Right lung (tissue), 5 donors: ENCODE measurements around the gene FAN1. TPM values are rescaled to one million over a fixed set of nuclear protein-coding genes. Genes with fewer than 3 reads are reported as not detected.

Source experiments
- DNase-seq, 2 donors: peaks; one replicate each; pipeline ENCODE4 v3.0.0-alpha.2; 2013
- polyA plus RNA-seq, 5 donors: library from polyadenylated mRNA; unstranded; fragments of 120-200 nt; gene quantifications; one replicate each; pipeline versions ENCODE4 v1.2.1 to v1.2.3, GENCODE V29; 2013; ENCODE audit warnings: inconsistent platforms in 1 of 5, low replicate concordance in 1 of 5; ENCODE audit not compliant: insufficient read length in 5 of 5, insufficient read depth in 1 of 5

The FAN1 gene
- polyA plus RNA-seq, 5 donors = 25.5 to 38.5 (median 31.0) TPM

DNA sequence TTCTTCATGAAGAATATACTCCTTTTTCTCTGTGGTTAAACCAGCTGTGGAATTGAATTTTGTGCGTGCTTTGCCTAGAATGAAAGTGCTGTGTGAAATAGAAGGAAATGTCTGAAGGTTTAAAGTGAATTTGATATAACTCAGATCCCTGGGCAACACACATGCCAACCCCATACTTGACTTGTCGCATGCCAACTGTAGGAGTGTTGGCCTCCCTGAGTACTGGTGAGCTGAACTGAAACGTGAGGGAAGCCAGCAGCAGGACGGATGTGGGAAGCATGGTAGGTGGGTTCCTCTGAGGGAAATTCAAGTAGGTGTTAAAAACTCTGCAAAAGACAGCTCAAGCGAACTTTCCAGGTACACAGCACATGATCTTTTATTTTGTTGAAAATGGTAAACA, 14.7 kb downstream of the FAN1 start:
- DNase-seq = no peak

DNA sequence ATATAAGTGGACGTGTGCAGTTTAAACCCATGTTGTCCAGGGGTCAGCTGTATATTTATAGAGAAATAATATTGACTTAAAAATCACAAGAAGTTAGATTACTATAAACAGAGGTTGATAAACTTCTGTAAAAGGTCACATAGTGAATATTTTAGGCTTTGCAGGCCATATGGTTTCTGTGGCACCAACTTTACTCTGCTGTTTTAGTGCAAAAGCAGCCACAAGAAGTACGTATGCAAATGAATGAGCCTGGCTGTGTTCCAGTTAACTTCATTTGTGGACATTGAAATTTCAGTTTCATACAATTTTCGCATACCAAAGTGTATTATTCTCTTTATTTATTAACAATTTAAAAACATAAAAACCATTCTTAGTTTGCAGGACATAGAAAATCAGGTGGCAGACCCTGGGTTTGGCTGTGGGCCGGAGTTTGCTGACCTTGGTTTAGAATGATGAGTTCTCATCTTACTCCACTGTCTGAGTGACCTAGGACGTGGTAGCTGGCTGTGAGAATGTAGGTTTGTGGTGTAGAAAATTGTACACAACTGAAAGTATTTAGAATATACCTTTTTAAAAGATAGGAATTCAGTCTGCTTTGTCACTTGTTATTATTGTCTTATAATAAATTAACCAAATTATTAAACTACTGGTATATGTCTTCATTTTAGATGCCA, 16.3 kb downstream of the FAN1 start:
- no peak for DNase-seq

DNA sequence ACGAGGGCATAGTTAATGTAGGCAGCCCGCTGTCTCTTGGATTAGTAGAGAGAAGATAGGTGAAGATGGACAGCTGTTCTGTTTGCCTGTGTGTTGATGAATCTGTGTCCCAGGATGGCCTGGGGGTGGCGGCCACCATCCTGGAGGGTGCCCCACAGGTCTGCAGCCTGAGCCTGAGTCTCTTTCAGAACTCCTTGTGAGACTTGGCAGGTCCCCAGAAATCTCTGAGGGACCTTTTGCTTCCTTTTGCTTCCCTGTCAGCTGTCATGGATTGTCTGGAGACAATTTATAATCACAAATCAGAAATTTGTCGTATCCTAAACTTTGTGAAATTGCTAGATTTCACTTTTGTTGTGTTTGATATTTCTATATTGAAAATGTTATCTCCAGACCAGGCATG, 17.4 kb downstream of the FAN1 start:
- DNase-seq = no peak

DNA sequence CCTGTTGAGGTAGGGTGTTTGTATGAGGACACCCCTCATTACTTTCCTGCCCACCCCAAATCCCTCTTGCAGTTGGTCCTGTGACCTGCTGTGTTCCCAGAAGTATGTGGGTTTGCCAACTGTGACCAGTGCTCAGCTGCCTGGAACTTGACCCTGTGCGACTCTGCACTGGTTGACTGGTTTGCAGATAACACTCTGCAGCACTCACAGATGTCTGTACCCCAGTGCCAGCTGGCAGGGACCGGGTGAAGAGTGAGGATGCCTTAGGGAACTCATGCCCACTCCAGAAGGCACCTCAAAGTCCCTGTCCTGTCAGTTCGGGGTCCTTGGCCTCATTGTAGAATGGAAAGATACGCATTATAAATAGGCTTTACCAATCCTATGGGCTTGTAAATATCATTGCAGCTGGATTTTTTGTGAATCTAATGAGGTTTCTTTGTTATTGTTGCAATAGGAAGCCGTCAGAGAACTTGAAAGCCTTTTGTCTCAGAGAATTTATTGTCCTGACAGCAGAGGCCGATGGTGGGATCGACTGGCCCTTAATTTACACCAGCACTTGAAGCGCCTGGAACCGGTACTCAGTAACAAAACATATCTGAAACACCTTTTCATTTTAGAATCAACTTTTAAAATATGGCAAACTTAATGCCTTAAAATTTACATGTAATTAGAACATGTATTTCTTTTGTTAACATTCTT, 18.2 kb downstream of the FAN1 start:
- DNase-seq = no peak

DNA sequence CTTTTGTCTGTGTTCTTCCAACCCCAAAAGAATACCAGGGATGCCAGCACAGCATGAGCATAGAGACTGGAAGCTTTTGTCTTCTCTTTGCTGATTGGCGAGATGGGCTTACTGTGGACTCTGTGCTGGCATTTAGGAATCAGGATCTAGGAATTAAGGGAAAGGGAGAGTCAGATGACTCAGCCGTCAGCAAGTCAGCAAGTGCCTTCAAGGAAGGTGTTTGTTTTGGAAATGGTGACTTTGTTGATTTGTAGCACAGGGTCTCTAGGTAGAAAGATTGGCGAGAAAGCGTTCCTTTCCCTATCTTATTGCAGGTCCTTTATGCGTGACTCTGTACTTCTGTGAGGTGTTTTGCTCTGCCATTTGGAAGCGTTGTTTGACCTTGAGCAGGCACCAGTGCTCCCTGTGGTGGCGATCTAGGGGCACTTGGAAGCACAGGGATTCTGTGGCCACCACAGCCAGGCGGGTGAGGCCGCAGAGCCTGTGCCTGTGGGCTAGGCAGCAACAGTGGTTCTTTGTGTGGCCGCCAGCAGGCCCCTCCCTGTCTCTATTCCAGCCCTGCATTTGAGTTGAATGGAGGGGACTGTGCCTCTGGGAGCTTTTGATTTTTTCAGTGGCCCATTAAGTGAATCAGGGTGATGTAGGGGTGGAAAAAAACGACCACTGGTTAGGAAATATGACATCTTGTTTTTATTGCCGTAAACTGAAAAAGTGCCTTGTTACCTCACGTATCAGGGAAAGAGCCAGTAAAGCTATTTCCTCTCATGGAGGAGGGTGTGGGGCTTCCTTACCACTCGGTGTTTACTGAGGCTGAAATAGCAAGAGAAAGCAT, 19.0 kb downstream of the FAN1 start:
- DNase-seq = no peak

DNA sequence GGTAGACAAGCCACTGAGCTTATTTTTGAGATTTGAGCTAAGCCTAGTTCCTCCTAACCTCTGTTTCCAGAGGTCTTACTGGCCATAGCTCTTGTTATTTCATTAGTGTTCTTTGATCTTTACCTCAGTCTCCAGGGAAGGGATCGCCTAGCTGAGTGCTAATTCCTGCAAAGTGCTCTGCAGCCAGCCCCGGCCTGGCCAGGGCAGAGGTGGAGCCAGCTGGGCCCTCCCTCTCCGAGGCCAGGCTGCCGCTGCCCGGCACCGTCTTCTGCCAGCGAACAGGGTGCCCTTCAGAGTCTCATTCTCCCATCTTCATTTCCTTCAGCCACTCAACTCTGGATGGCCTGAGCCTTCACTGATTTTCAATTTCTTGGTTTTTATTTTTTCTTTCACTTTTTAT, 19.7 kb downstream of the FAN1 start:
- no peak for DNase-seq

DNA sequence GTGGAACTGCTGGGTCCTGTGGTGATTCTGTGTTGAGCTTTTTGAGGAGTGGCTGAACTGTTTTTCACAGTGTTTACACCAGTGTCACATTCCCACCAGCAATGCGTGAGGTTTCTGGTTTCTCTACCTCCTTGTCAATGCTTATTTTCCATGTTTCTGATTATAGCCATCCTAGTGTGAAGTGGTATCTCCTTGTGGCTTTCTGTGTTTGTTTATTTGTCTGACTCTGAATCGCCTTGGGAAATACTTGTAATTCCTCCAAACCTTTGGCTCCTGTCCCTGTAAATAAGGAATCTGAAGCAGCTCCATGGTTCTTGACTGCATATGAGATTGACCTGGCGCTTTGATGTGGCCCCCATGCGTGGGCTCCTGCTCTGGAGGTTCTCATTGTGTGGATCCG, 20.6 kb downstream of the FAN1 start:
- DNase-seq = no peak

DNA sequence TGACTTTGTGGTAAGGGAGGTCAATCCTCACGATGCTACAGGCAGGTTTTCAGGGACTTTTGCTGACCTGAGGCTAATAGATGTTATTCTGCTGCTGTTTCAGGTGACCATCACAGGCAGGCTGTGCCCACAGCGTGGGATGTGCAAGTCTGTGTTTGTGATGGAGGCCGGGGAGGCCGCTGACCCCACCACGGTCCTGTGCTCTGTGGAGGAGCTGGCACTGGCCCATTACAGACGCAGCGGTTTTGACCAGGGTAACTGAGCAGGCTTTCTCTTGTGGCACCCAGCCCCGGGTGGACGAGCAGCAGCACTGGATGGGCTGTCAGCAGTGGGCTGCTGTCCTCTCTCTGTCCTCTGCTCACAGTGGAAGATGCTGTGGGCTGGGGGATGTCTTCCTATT, 22.0 kb downstream of the FAN1 start:
- no peak for DNase-seq

DNA sequence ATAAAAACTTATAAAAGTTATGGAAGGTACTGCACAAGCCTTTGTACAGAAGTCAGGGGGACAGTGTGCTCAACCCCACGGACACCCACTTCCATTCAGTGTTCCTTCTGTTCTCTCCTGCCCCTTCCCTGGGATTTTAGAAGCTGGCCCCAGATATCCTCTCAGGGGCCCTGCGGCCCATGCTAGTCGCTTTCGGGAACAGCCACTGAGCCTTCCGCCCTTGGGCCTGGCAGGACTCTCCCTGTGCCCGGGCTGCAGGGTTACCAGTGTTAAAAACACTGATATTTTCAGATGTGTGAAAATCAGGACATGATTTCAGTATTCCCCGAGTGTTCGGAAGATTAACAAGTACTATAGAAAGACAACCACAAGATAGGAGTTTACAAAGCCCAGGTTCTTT, 22.4 kb downstream of the FAN1 start:
- no peak for DNase-seq

DNA sequence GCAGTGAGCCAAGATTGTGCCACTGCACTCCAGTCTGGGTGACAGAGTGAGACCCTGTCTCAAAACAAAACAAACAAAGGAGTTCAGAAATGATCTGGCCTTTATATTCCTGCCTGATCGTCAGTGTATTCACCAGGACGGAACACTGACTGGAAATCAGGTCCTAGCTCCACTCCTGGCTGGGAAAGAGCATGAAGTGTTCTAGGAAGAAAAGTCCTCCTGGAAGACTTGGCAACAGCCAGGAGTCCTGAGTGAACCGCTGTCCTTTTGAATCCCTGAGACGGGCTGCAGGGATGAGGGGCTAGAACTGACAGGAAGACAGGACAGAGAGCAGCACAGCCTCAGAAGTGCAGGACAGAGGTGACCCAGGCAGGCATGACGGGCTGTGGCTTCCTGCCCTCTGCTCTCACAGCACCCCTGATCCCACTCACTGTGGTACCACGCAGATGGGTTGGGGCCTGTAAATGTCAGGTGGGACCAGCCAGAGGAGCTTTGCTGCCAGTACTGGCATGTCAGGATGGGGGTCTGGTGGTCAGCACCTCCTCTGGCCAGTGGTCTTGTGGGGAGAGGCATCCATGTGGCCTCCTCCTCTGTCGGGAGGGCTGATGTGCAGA, 23.5 kb downstream of the FAN1 start:
- DNase-seq = no peak

DNA sequence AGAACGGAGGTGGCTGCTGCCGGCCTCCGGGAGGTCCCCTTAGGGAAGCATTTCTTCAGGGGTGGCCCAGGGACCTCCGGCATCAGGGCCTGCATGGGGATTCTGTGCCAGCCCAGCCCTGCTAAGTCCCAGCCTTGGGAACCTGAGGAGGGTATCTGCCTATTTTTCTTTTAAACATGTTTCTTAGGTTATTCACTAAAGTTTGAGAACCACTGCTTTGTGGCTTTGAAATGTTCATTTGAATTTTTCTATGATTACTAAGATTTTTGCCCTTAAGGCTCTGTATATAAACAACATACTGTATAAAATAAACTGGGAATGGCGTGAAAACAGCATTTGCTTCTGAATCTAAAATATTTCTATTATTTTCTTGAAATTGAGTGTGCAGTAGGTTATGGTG, 24.4 kb downstream of the FAN1 start:
- no peak for DNase-seq

DNA sequence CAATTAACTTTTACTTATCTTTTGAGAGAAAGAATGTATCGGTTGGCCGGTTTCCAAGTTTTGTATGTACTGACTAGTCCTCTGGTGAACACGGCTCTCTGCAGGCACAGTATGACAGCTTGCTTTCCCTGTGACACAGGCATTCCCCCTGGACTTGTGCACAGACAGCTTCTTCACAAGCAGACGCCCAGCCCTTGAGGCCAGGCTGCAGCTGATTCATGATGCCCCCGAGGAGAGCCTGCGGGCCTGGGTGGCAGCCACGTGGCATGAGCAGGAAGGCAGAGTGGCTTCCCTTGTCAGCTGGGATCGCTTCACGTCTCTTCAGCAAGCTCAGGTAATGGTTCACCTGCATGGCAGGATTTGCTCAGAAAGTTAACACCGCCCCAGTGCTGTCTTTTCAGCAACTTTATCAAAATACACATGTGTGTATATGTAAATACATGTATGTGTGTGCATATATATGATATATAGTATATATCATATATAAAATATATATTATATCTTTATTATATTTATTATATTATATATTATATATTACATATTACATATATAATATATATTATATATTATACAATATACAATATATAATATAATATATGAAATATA, 25.5 kb downstream of the FAN1 start:
- DNase-seq = no peak

DNA sequence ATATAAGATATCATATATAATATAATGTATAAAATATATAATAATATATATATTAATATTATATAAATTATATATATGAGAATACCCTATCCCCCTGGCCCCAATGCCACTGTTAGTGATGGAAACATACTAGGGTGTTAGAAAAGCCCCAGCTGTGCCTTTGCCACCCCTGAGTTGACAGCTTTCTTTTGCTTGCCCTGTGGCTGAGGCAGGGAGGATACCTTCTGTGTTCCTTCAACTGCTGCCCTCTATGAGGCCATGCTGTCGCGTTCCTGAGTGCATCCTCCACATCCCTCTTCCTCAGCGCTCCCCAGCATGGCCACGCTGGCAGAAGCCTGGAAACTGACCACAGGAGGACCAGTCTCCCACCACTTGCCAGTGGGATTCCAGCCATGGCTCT, 26.3 kb downstream of the FAN1 start:
- DNase-seq = no peak

DNA sequence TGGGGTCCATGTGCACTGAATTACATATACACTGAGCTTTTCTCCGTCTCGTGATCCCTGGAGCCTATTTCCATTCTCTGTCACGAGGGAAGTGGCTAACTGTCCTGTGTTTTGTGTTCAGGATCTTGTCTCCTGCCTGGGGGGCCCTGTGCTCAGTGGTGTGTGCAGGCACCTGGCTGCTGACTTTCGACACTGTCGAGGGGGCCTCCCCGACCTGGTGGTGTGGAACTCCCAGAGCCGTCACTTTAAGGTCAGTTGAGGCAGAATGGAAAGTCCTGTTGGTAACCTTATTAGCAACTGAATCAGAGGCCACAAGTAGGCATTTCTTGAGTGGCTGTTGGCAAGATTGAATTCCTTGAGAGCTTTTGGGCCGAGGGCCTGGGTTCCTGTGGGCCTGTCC, 26.7 kb downstream of the FAN1 start:
- no peak for DNase-seq

DNA sequence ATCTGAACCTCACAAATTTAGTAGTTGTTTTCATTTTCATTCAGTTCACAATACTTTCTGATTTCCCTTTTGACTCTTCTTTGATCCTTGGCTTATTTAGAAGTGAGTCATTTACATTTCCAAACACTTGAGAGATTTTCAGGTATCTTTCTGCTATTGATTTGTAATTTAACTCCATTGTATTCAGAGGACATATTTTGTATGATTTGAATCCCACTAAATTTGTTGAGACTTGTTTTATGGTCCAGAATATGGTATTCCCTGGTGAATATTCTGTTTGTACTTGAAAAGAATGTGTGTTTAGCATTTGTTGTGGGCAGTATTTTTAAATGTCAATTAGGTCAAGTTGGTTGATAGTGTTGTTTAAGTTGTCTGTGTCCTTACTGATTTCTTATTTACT, 29.6 kb downstream of the FAN1 start:
- DNase-seq = no peak

DNA sequence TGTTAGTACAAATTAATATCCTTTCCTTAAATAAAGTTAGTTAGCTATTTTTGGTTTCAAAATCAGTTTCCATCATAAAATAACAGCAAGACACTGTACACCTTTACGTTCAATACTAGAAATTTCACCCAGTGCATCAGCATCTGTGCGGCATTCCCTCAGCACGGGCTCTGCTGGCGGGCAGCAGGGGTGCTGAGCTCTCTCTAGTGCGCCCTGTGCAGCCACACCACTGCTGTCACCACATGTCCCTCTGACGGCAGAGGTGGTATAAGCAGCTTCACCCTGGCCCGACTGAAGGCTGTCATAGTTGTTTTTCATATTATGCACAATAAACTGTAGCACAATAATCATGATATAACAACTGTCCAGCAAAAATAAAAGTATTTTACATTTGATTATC, 35.4 kb downstream of the FAN1 start:
- DNase-seq = no peak

DNA sequence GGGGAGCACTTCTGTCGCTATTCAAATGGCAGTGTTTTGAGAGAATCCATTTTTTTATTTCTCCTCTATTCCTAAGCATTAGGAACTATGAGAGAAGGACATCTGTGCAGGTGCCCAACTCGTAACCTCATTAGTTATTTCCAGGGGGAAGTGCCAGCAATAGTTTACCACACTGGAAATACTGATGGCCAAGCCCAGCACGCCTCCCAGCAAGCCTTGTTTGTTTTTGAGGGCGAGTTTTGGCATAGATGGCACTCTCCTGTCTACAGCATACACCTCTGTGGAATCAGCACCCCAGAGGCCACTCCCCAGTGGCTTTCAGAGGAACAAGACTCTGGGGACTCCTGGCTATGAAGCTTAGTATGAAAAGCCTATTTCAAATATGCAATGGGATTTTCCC, 36.6 kb downstream of the FAN1 start:
- DNase-seq = no peak

DNA sequence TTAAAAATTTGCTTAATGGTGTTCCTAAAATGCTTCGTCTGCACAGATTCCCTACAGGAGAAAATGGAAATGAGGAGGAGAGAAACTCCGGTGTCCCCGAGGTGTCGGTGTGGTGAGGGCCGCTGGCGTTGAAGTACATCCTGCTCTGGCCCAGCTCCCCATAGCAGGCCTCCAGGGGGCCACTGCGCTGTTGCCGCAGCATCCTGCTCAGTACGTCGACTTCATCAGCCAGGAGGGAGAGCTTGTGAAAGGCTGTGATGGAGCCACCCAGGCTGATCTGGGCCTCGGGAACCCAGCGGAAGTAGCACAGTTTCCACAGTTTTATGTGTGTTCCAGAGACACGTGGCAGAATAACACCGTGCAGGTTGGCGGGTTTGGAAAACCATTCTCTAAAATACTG, 37.8 kb downstream of the FAN1 start:
- DNase-seq = no peak

DNA sequence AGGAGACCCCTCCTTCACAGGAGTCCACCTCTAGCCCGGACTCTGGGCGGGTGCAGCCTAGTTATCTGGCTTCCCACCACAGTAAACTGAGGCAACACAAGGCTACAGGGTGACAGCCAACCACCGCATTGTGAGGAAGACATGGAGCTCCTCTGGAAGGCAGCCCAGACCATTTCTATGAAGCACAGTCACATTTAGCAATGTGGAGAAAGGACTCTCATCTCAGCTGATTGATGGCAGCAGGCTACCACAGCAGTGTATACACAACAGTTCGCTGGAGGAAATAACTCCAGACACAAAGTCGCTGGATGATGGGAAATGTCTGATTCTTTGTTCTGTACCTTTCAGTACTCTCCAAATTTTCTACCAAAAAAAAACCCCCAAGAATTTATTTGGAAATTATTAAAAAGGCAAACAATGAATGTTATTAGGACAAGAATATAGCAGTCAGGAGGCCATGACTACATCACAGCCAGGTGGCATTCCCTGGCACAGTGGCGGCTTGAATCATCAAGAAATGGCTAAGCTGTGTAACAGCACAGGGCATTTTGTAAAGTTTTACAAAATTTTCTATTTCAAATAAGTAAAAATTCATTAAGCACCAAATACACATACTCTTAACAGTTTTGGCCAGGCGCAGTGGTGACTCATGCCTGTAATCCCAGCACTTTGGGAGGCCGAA, 40.1 kb downstream of the FAN1 start:
- no peak for DNase-seq

DNA sequence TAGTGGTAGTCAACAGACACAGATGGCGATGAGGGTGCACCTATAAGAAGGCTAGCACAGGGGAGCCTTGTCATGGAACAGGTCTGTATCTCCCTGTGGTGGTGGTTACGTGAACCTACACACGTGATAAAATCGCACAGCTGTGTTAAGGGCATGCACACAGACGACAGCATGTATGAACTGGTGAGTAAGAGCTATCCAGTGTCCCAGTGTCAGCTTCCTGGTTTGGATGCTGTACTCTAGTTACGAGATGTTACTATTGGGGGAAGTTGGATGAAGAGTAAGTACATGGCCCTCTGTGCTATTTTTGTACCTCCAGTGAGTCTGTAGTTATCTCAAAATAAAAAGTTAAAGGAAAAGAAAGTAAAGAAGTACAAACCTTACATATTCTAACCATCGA, 49.5 kb downstream of the FAN1 start:
- DNase-seq = no peak

DNA sequence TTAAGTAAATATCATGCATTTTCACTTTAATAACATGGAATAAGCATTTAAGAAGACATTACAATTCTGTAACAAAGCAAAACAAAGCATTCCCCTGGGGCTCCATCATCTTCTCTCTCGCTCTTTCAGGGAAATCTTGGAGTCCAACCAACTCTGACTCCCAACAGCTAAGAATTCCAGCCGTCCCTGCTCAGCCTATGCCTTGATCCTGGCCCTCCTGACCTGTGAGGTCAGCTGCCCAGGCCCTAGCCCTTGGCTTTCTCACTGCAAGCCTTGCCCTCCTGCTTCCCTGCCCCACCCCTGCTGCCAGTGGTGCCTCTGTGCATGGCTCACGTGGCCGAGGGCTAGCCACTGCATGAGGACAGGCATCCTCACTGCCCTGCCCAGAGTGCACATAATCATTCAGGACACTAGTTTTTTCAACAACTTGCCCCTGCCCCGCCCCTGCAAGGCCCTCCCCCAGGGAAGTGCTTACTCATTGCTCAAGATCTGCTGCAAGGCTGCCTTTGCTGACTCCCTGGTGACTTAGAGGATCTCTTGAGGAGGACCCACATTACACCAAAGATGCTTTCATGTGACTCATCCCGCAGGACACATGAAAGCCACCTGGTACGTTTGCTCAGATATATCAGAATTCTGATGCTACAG, 50.1 kb downstream of the FAN1 start:
- DNase-seq = no peak
